SK-N-SH treated with all-trans-retinoic acid at 6 μM for 48 hours (cell line): ENCODE data around the gene NRF1.

ENCODE experiments used
- ATAC-seq: fragments of 200-7000 bp; cut with Tn5 transposase; 3 replicates; pipeline ENCODE4 v1.9.1; 2020; ENCODE audit warnings: mild to moderate bottlenecking, moderate library complexity
- BACH2 ChIP-seq: fragments of 250-450 bp; sonication (Bioruptor Pico); IDR thresholded peaks from 2 replicates; pipeline ENCODE4 v1.9.0; 2021; ENCODE audit warnings: mild to moderate bottlenecking, borderline replicate concordance
- CREB5 ChIP-seq: fragments of 250-450 bp; sonication (Bioruptor Pico); IDR thresholded peaks from 2 replicates; pipeline ENCODE4 v1.5.1; 2020; ENCODE audit warnings: low read depth, mild to moderate bottlenecking, moderate library complexity
- CSDC2 ChIP-seq: fragments of 250-450 bp; sonication (Bioruptor Pico); IDR thresholded peaks from 2 replicates; pipeline ENCODE4 v1.5.0; 2020; ENCODE audit warnings: mild to moderate bottlenecking, moderate library complexity
- CSRNP3 ChIP-seq: fragments of 250-450 bp; sonication (Bioruptor Pico); IDR thresholded peaks from 2 replicates; pipeline ENCODE4 v1.5.1; 2021; ENCODE audit warnings: mild to moderate bottlenecking, moderate library complexity
- ESRRG ChIP-seq: fragments of 250-450 bp; sonication (Bioruptor Pico); IDR thresholded peaks from 2 replicates; pipeline ENCODE4 v1.6.1; 2021; ENCODE audit warnings: mild to moderate bottlenecking
- GLIS3 ChIP-seq: fragments of 250-450 bp; sonication (Bioruptor Pico); IDR thresholded peaks from 2 replicates; pipeline ENCODE4 v1.5.0; 2020; ENCODE audit warnings: mild to moderate bottlenecking, moderate library complexity
- ISL1 ChIP-seq: fragments of 250-450 bp; sonication (Bioruptor Pico); IDR thresholded peaks from 2 replicates; pipeline ENCODE4 v2.1.2; 2022; ENCODE audit warnings: mild to moderate bottlenecking, moderate library complexity
- OSR1 ChIP-seq: fragments of 250-450 bp; sonication (Bioruptor Pico); IDR thresholded peaks from 2 replicates; pipeline ENCODE4 v1.8.0; 2022; ENCODE audit warnings: moderate library complexity, mild to moderate bottlenecking, inconsistent platforms
- POU6F1 ChIP-seq: fragments of 250-450 bp; sonication (Bioruptor Pico); IDR thresholded peaks from 2 replicates; pipeline ENCODE4 v1.8.0; 2021; ENCODE audit warnings: low read depth, mild to moderate bottlenecking, moderate library complexity, borderline replicate concordance
- PPARA ChIP-seq: fragments of 250-450 bp; sonication (Bioruptor Pico); IDR thresholded peaks from 2 replicates; pipeline ENCODE4 v1.5.0; 2020; ENCODE audit warnings: mild to moderate bottlenecking, borderline replicate concordance
- TCF4 ChIP-seq: fragments of 250-450 bp; sonication (Bioruptor Pico); IDR thresholded peaks from 2 replicates; pipeline ENCODE4 v1.8.0; 2021; ENCODE audit warnings: mild to moderate bottlenecking, moderate library complexity, borderline replicate concordance
- TOX ChIP-seq: fragments of 250-450 bp; sonication (Bioruptor Pico); IDR thresholded peaks from 2 replicates; pipeline ENCODE4 v1.8.0; 2021; ENCODE audit warnings: mild to moderate bottlenecking, moderate library complexity, borderline replicate concordance
- ZC3H10 ChIP-seq: fragments of 250-450 bp; sonication (Bioruptor Pico); IDR thresholded peaks from 2 replicates; pipeline ENCODE4 v1.5.1; 2021; ENCODE audit warnings: mild to moderate bottlenecking, moderate library complexity
- ZFP3 ChIP-seq: fragments of 250-450 bp; sonication (Bioruptor Pico); IDR thresholded peaks from 2 replicates; pipeline ENCODE4 v1.5.0; 2020; ENCODE audit warnings: mild to moderate bottlenecking, moderate library complexity
- ZFP30 ChIP-seq: fragments of 450-650 bp; formaldehyde crosslinking; IDR thresholded peaks from 2 replicates; pipeline ENCODE4 v1.5.0; 2022; ENCODE audit warnings: mild to moderate bottlenecking, moderate library complexity
- ZNF70 ChIP-seq: fragments of 450-650 bp; formaldehyde crosslinking; IDR thresholded peaks from 2 replicates; pipeline ENCODE4 v1.5.0; 2020; ENCODE audit warnings: mild to moderate bottlenecking, moderate library complexity
- ZNF8 ChIP-seq: fragments of 450-650 bp; formaldehyde crosslinking; IDR thresholded peaks from 2 replicates; pipeline ENCODE4 v1.5.0; 2020; ENCODE audit warnings: mild to moderate bottlenecking, moderate library complexity
- TF ChIP-seq, protein P1 (sequence below): fragments of 250-450 bp; sonication (Bioruptor Pico); IDR thresholded peaks from 2 replicates; pipeline ENCODE4 v1.5.0; 2020; ENCODE audit warnings: mild to moderate bottlenecking, moderate library complexity
- TF ChIP-seq, protein P2 (sequence below): fragments of 250-450 bp; sonication (Bioruptor Pico); IDR thresholded peaks from 2 replicates; pipeline ENCODE4 v1.8.0; 2020; ENCODE audit warnings: mild to moderate bottlenecking, moderate library complexity, borderline replicate concordance

Gene NRF1

GRCh38 chr7:129649128-129649690 is 37.7 kb downstream of the NRF1 start:
- ATAC-seq: no peak

DNA sequence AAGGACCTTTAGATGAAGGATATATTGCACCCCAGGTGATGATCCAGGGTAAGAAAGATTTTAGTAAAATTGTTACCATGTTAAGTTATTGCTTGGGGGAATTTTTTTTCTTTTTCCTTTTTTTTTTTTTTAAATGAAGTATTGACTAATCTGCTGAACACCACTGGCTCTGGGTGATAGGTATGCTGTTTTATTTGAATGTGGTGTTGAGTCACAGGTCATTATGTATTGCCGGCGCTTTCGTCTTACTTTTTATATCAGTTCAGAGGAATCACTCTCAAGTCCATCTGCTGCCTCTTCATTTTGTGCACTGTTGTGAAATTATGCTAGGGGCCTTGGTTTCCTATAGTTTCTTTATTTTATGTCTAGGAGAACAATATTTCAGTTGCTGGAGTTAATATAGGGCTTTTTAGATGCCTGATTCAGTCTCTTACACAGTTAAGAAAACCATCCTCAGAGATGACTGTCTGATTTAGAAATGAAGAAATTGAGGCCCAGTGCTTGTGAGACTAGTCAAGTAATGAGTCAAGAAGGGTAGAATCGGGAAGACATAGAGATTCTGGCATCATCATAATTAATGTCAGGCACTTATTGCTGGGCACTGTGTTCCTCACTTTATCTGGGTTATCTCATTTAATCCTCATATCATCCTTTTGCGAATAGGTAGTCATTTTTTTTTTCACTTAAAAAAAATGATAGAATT is 38.7 kb downstream of the NRF1 start:
- TF ChIP-seq ZC3H10 (CRISPR knock-in tag): no peak
- TF ChIP-seq, protein P1, sequence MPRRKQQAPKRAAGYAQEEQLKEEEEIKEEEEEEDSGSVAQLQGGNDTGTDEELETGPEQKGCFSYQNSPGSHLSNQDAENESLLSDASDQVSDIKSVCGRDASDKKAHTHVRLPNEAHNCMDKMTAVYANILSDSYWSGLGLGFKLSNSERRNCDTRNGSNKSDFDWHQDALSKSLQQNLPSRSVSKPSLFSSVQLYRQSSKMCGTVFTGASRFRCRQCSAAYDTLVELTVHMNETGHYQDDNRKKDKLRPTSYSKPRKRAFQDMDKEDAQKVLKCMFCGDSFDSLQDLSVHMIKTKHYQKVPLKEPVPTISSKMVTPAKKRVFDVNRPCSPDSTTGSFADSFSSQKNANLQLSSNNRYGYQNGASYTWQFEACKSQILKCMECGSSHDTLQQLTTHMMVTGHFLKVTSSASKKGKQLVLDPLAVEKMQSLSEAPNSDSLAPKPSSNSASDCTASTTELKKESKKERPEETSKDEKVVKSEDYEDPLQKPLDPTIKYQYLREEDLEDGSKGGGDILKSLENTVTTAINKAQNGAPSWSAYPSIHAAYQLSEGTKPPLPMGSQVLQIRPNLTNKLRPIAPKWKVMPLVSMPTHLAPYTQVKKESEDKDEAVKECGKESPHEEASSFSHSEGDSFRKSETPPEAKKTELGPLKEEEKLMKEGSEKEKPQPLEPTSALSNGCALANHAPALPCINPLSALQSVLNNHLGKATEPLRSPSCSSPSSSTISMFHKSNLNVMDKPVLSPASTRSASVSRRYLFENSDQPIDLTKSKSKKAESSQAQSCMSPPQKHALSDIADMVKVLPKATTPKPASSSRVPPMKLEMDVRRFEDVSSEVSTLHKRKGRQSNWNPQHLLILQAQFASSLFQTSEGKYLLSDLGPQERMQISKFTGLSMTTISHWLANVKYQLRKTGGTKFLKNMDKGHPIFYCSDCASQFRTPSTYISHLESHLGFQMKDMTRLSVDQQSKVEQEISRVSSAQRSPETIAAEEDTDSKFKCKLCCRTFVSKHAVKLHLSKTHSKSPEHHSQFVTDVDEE: no peak
- no peak for TF ChIP-seq OSR1 (CRISPR knock-in tag)
- no peak for TF ChIP-seq GLIS3 (CRISPR knock-in tag)
- no peak for ATAC-seq

More at GRCh38 chr7:129649128-129649690, 37.7 kb downstream of the NRF1 start:
- TF ChIP-seq, protein P2, sequence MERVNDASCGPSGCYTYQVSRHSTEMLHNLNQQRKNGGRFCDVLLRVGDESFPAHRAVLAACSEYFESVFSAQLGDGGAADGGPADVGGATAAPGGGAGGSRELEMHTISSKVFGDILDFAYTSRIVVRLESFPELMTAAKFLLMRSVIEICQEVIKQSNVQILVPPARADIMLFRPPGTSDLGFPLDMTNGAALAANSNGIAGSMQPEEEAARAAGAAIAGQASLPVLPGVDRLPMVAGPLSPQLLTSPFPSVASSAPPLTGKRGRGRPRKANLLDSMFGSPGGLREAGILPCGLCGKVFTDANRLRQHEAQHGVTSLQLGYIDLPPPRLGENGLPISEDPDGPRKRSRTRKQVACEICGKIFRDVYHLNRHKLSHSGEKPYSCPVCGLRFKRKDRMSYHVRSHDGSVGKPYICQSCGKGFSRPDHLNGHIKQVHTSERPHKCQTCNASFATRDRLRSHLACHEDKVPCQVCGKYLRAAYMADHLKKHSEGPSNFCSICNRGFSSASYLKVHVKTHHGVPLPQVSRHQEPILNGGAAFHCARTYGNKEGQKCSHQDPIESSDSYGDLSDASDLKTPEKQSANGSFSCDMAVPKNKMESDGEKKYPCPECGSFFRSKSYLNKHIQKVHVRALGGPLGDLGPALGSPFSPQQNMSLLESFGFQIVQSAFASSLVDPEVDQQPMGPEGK (CRISPR knock-in tag): no peak
- no peak for TF ChIP-seq GLIS3 (CRISPR knock-in tag)
- no peak for TF ChIP-seq PPARA
- no peak for TF ChIP-seq ESRRG (CRISPR knock-in tag)
- TF ChIP-seq ZC3H10 (CRISPR knock-in tag): no peak
- TF ChIP-seq, protein P1: no peak
- no peak for TF ChIP-seq CSDC2 (CRISPR knock-in tag)
- no peak for TF ChIP-seq TCF4 (CRISPR knock-in tag)
- no peak for TF ChIP-seq TOX (CRISPR knock-in tag)
- no peak for TF ChIP-seq CSRNP3
- no peak for TF ChIP-seq OSR1 (CRISPR knock-in tag)
- no peak for TF ChIP-seq CREB5 (CRISPR knock-in tag)
- no peak for TF ChIP-seq ZNF8
- no peak for TF ChIP-seq POU6F1 (CRISPR knock-in tag)
- TF ChIP-seq ZFP30 (CRISPR knock-in tag): no peak
- no peak for TF ChIP-seq ZNF70 (CRISPR knock-in tag)

DNA sequence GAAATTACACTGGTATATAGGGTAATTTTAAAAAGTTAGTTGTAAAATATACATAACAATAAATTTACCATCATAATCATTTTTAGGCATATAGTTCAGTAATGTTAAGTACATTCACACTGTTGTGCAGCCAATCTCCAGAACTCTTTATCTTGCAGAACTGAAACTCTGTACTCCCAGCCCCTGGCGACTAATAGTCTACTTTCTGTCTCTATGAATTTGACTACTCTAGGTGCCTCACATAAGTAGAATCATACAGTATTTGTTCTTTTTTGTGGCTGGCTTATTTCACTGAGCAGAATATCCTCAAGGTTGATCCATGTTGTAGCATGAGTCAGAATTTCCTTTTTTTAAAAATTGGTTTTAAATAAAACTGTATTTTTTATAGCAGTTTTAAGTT is 41.4 kb downstream of the NRF1 start:
- ATAC-seq: no peak
- TF ChIP-seq TOX (CRISPR knock-in tag): no peak
- no peak for TF ChIP-seq ZFP3
- TF ChIP-seq BACH2 (CRISPR knock-in tag): no peak
- no peak for TF ChIP-seq ISL1 (CRISPR knock-in tag)
- TF ChIP-seq ZNF70 (CRISPR knock-in tag): no peak
- no peak for TF ChIP-seq ZFP30 (CRISPR knock-in tag)
- TF ChIP-seq CSDC2 (CRISPR knock-in tag): no peak
- no peak for TF ChIP-seq PPARA
- TF ChIP-seq GLIS3 (CRISPR knock-in tag): no peak
- no peak for TF ChIP-seq POU6F1 (CRISPR knock-in tag)
